Measurements from ENCODE around the gene DNAH1. TPM values are rescaled to one million over a fixed set of nuclear protein-coding genes. Genes with fewer than 3 reads are reported as not detected.
"Not testable (repeated sequence)": the region's sequence is repeated elsewhere in the genome, so short reads cannot be mapped to it uniquely, and the experiment has no call there.

The DNAH1 gene
- total RNA-seq, 2 donors from 2014 or later = 24.3 to 35.4 TPM

- peaks cover 0 to 5% of the 10 kb centered on the region in 2 donors for H3K4me1 Mint-ChIP-seq (ENCODE audit: low read depth in 2 of 2)
- no peak for DNase-seq (ENCODE audit: low spot score)
- ATAC-seq = no peak
- no peak overlapping the region for H3K4me3 Mint-ChIP-seq
- no peaks in the 10 kb centered on the region for H3K36me3 Mint-ChIP-seq
- no peaks in the 10 kb centered on the region for H3K9me3 Mint-ChIP-seq
- no peaks in the 10 kb centered on the region for H3K27me3 Mint-ChIP-seq
- H3K27ac Mint-ChIP-seq = no peak overlapping the region
Measured at GRCh38 chr3:52324676-52325075, 8.6 kb downstream of the DNAH1 start.

GRCh38 chr3:52325686-52326085 lies 9.6 kb downstream of the DNAH1 start:
- no peak overlapping the region for H3K27ac Mint-ChIP-seq
- no peaks in the 10 kb centered on the region for H3K9me3 Mint-ChIP-seq
- peaks cover 0 to 5% of the 10 kb centered on the region in 2 donors for H3K4me1 Mint-ChIP-seq (ENCODE audit: low read depth in 2 of 2)
- H3K4me3 Mint-ChIP-seq = no peak overlapping the region
- no peaks in the 10 kb centered on the region for H3K36me3 Mint-ChIP-seq
- ATAC-seq (no peak), DNase-seq (ENCODE audit: low spot score) (no peak)
- H3K27me3 Mint-ChIP-seq = no peaks in the 10 kb centered on the region

GRCh38 chr3:52326976-52327375 lies 10.9 kb downstream of the DNAH1 start:
- peaks cover 0 to 5% of the 10 kb centered on the region in 2 donors for H3K4me1 Mint-ChIP-seq (ENCODE audit: low read depth in 2 of 2)
- no peaks in the 10 kb centered on the region for H3K27me3 Mint-ChIP-seq
- H3K27ac Mint-ChIP-seq = no peak overlapping the region
- H3K4me3 Mint-ChIP-seq = no peak overlapping the region
- H3K9me3 Mint-ChIP-seq = no peaks in the 10 kb centered on the region
- H3K36me3 Mint-ChIP-seq = no peaks in the 10 kb centered on the region
- ATAC-seq (no peak), DNase-seq (ENCODE audit: low spot score) (no peak)

- DNase-seq (ENCODE audit: low spot score) (no peak), ATAC-seq (no peak)
- no peak overlapping the region for H3K4me3 Mint-ChIP-seq
- H3K9me3 Mint-ChIP-seq = no peaks in the 10 kb centered on the region
- no peaks in the 10 kb centered on the region for H3K36me3 Mint-ChIP-seq
- no peak overlapping the region for H3K27ac Mint-ChIP-seq
- no peaks in the 10 kb centered on the region for H3K27me3 Mint-ChIP-seq
- H3K4me1 Mint-ChIP-seq (ENCODE audit: low read depth in 2 of 2) = peaks cover 0 to 3% of the 10 kb centered on the region in 2 donors
Measured at GRCh38 chr3:52327486-52328290, 11.6 kb downstream of the DNAH1 start.

GRCh38 chr3:52328536-52329080 lies 12.5 kb downstream of the DNAH1 start:
- ATAC-seq (no peak), DNase-seq (ENCODE audit: low spot score) (no peak)
- Mint-ChIP-seq H3K27ac (no peak overlapping the region), H3K9me3 (no peaks in the 10 kb centered on the region), H3K27me3 (no peaks in the 10 kb centered on the region), H3K4me3 (no peak overlapping the region), H3K4me1 (ENCODE audit: low read depth in 2 of 2) (no peaks in the 10 kb centered on the region), H3K36me3 (no peaks in the 10 kb centered on the region)

GRCh38 chr3:52330194-52330805 lies 14.2 kb downstream of the DNAH1 start:
- Mint-ChIP-seq H3K27ac (peak overlapping the region in 1 of 2 donors; percentile 30), H3K27me3 (no peaks in the 10 kb centered on the region), H3K4me3 (no peak overlapping the region), H3K9me3 (no peaks in the 10 kb centered on the region), H3K4me1 (ENCODE audit: low read depth in 2 of 2) (no peaks in the 10 kb centered on the region), H3K36me3 (no peaks in the 10 kb centered on the region)
- DNase-seq (ENCODE audit: low spot score) (no peak), ATAC-seq (no peak)

GRCh38 chr3:52331091-52331490 lies 15.0 kb downstream of the DNAH1 start:
- H3K27me3 Mint-ChIP-seq = no peaks in the 10 kb centered on the region
- no peak overlapping the region for H3K27ac Mint-ChIP-seq
- no peak overlapping the region for H3K4me3 Mint-ChIP-seq
- no peaks in the 10 kb centered on the region for H3K9me3 Mint-ChIP-seq
- no peaks in the 10 kb centered on the region for H3K36me3 Mint-ChIP-seq
- DNase-seq (ENCODE audit: low spot score) = no peak
- H3K4me1 Mint-ChIP-seq (ENCODE audit: low read depth in 2 of 2) = no peaks in the 10 kb centered on the region
- no peak for ATAC-seq

GRCh38 chr3:52331906-52332305 lies 15.8 kb downstream of the DNAH1 start:
- Mint-ChIP-seq H3K4me3 (no peak overlapping the region), H3K36me3 (no peaks in the 10 kb centered on the region), H3K4me1 (ENCODE audit: low read depth in 2 of 2) (no peaks in the 10 kb centered on the region), H3K27ac (no peak overlapping the region), H3K9me3 (no peaks in the 10 kb centered on the region), H3K27me3 (no peaks in the 10 kb centered on the region)
- no peak for DNase-seq (ENCODE audit: low spot score)
- no peak for ATAC-seq

GRCh38 chr3:52333869-52334557 lies 17.9 kb downstream of the DNAH1 start:
- Mint-ChIP-seq H3K9me3 (no peaks in the 10 kb centered on the region), H3K4me1 (ENCODE audit: low read depth in 2 of 2) (no peaks in the 10 kb centered on the region), H3K4me3 (no peak overlapping the region), H3K27me3 (no peaks in the 10 kb centered on the region), H3K36me3 (no peaks in the 10 kb centered on the region), H3K27ac (no peak overlapping the region)
- DNase-seq (ENCODE audit: low spot score) (no peak), ATAC-seq (no peak)

GRCh38 chr3:52338131-52338530 lies 22.0 kb downstream of the DNAH1 start:
- ATAC-seq; H3K4me3 Mint-ChIP-seq; H3K27me3 Mint-ChIP-seq; H3K27ac Mint-ChIP-seq; DNase-seq (ENCODE audit: low spot score); H3K36me3 Mint-ChIP-seq; H3K9me3 Mint-ChIP-seq: not testable (repeated sequence)
- H3K4me1 Mint-ChIP-seq (ENCODE audit: low read depth in 2 of 2) = peaks cover 9 to 13% of the 10 kb centered on the region in 2 donors

- Mint-ChIP-seq H3K9me3 (no peaks in the 10 kb centered on the region), H3K27me3 (no peaks in the 10 kb centered on the region), H3K27ac (no peak overlapping the region), H3K36me3 (peaks cover 4% of the 10 kb centered on the region), H3K4me1 (ENCODE audit: low read depth in 2 of 2) (peaks cover 9 to 13% of the 10 kb centered on the region in 2 donors), H3K4me3 (no peak overlapping the region)
- no peak for DNase-seq (ENCODE audit: low spot score)
- peak in 1 of 2 donors; percentile 68 for ATAC-seq
Measured at GRCh38 chr3:52339612-52340011, 23.5 kb downstream of the DNAH1 start.

GRCh38 chr3:52341123-52341522 lies 25.0 kb downstream of the DNAH1 start:
- ATAC-seq (no peak), DNase-seq (ENCODE audit: low spot score) (no peak)
- Mint-ChIP-seq H3K4me3 (no peak overlapping the region), H3K27ac (no peak overlapping the region), H3K9me3 (no peaks in the 10 kb centered on the region), H3K27me3 (no peaks in the 10 kb centered on the region), H3K4me1 (ENCODE audit: low read depth in 2 of 2) (peaks cover 9 to 13% of the 10 kb centered on the region in 2 donors), H3K36me3 (peaks cover 4% of the 10 kb centered on the region)

GRCh38 chr3:52343946-52344600 lies 28.0 kb downstream of the DNAH1 start:
- no peak overlapping the region for H3K4me3 Mint-ChIP-seq
- no peaks in the 10 kb centered on the region for H3K9me3 Mint-ChIP-seq
- ATAC-seq = no peak
- peaks cover 4% of the 10 kb centered on the region for H3K36me3 Mint-ChIP-seq
- no peak for DNase-seq (ENCODE audit: low spot score)
- H3K4me1 Mint-ChIP-seq (ENCODE audit: low read depth in 2 of 2) = peaks cover 9 to 13% of the 10 kb centered on the region in 2 donors
- no peaks in the 10 kb centered on the region for H3K27me3 Mint-ChIP-seq
- H3K27ac Mint-ChIP-seq = no peak overlapping the region

All from natural killer cell treated with Interleukin-12 subunit alpha and Interleukin-12 subunit beta and Interleukin-15 and Interleukin-18, amount 100 ng/mL, for 72 hours (primary cell).